ENCODE results near the gene TEX12.

GRCh38 chr11:112177589-112177988, 10.4 kb downstream of the TEX12 start:
- TF ChIP-seq CTCF (IDR thresholded peaks at IDR 0.05; ENCODE audit: insufficient read depth, low read depth, low read length) (no peak), EZH2 (IDR thresholded peaks at IDR 0.05; ENCODE audit: insufficient read depth, low read length) (no peak)
